Trophoblast cell (in vitro differentiated cells and primary cell): ENCODE measurements around the gene PTRH1.

Experiments
- DNase-seq, 2 donors: peaks; one replicate each; pipeline ENCODE4 v3.0.0-alpha.2; 2016
- H2AFZ ChIP-seq: 2 replicates; pipeline ENCODE4 v1.6.1; 2013; ENCODE audit warnings: low read length, moderate library complexity, mild to moderate bottlenecking; ENCODE audit not compliant: insufficient read depth, poor library complexity
- H2AK5ac ChIP-seq: 2 replicates; pipeline ENCODE4 v1.6.1; 2013; ENCODE audit warnings: mild to moderate bottlenecking, low read length
- H2BK120ac ChIP-seq: 2 replicates; pipeline ENCODE4 v1.6.1; 2013; ENCODE audit warnings: low read length, mild to moderate bottlenecking, moderate library complexity; ENCODE audit not compliant: insufficient read depth, poor library complexity
- H2BK12ac ChIP-seq: 2 replicates; pipeline ENCODE4 v1.6.1; 2013; ENCODE audit warnings: mild to moderate bottlenecking, low read length, moderate library complexity
- H2BK5ac ChIP-seq: 2 replicates; pipeline ENCODE4 v1.6.1; 2013; ENCODE audit warnings: low read length, low read depth, moderate library complexity, mild to moderate bottlenecking; ENCODE audit not compliant: poor library complexity
- H3K14ac ChIP-seq: 2 replicates; pipeline ENCODE4 v1.6.1; 2013; ENCODE audit warnings: mild to moderate bottlenecking, low read length
- H3K18ac ChIP-seq: 2 replicates; pipeline ENCODE4 v1.6.1; 2013; ENCODE audit warnings: mild to moderate bottlenecking, low read length
- H3K23ac ChIP-seq: 2 replicates; pipeline ENCODE4 v1.6.1; 2013; ENCODE audit warnings: low read length
- H3K27ac ChIP-seq: 2 replicates; pipeline ENCODE4 v1.5.1; 2013; ENCODE audit warnings: low read depth, mild to moderate bottlenecking, inconsistent platforms, low read length, moderate library complexity
- H3K27me3 ChIP-seq: 2 replicates; pipeline ENCODE4 v1.6.1; 2013; ENCODE audit warnings: inconsistent platforms, mild to moderate bottlenecking, low read length, moderate library complexity; ENCODE audit not compliant: insufficient read depth
- H3K36me3 ChIP-seq, 2 experiments: 1 replicate in 1 of 2; 2 replicates in 1 of 2; pipeline ENCODE4 v1.6.1; 2013; ENCODE audit warnings: low read length in 2 of 2, mild to moderate bottlenecking in 2 of 2, moderate library complexity in 1 of 2; ENCODE audit not compliant: insufficient read depth in 2 of 2, control insufficient read depth in 1 of 2
- H3K4ac ChIP-seq: 2 replicates; pipeline ENCODE4 v1.6.1; 2013; ENCODE audit warnings: low read depth, mild to moderate bottlenecking, low read length, moderate library complexity
- H3K4me1 ChIP-seq, 2 experiments: 1 replicate in 1 of 2; 2 replicates in 1 of 2; pipeline ENCODE4 v1.6.1; 2013; ENCODE audit warnings: low read length in 2 of 2, mild to moderate bottlenecking in 2 of 2, moderate library complexity in 1 of 2; ENCODE audit not compliant: insufficient read depth in 2 of 2, control insufficient read depth in 1 of 2
- H3K4me2 ChIP-seq: 2 replicates; pipeline ENCODE4 v1.6.1; 2013; ENCODE audit warnings: inconsistent platforms, mild to moderate bottlenecking, low read length, moderate library complexity
- H3K4me3 ChIP-seq: 2 replicates; pipeline ENCODE4 v1.5.1; 2013; ENCODE audit warnings: mild to moderate bottlenecking, low read depth, low read length, inconsistent platforms
- H3K79me1 ChIP-seq: one replicate; pipeline ENCODE4 v1.6.1; 2013; ENCODE audit warnings: low read length
- H3K79me2 ChIP-seq: 2 replicates; pipeline ENCODE4 v1.6.1; 2013; ENCODE audit warnings: low read length, mild to moderate bottlenecking; ENCODE audit not compliant: control insufficient read depth, insufficient read depth, poor library complexity
- H3K9ac ChIP-seq: 2 replicates; pipeline ENCODE4 v1.6.1; 2013; ENCODE audit warnings: mild to moderate bottlenecking, low read length
- H3K9me3 ChIP-seq: 2 replicates; pipeline ENCODE4 v1.6.1; 2013; ENCODE audit warnings: low read depth, mild to moderate bottlenecking, control low read depth, inconsistent platforms, low read length; ENCODE audit not compliant: insufficient read depth
- H4K12ac ChIP-seq: 2 replicates; pipeline ENCODE4 v1.6.1; 2013; ENCODE audit warnings: low read depth, mild to moderate bottlenecking, low read length, moderate library complexity
- H4K8ac ChIP-seq: 2 replicates; pipeline ENCODE4 v1.6.1; 2013; ENCODE audit warnings: low read depth, mild to moderate bottlenecking, low read length, moderate library complexity
- H4K91ac ChIP-seq: one replicate; pipeline ENCODE4 v1.6.1; 2013; ENCODE audit warnings: low read depth, mild to moderate bottlenecking, low read length, moderate library complexity
- WGBS: extraction: QIAGEN DNeasy Blood & Tissue Kit; methylation state at CpG from one replicate; pipeline ENCODE4 v1.1.7; 2013; ENCODE audit warnings: missing lambda C conversion rate; ENCODE audit not compliant: insufficient read length, insufficient coverage; ENCODE audit errors: extremely low coverage; 5-methylcytosine and 5-hydroxymethylcytosine counted together

PTRH1 gene

DNA sequence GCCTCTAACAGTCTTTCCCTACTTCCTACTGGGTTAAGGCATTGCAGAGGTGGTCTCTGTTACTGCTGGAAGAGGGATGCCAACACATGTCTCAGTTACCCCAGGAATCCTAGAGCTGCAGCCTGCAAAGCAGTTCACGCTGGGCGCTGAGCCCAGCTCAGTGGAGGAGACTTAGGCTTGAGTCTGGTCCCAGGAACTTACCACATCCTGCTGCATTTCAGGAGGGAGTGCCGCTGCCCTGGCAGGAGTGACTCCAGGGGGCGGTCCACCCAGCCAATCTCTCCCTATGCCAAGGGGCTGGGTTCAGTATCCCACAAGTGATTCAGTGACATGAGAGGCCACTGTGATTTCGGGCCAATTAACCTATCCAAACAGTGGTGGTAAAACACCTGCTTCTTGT lies 8.0 kb upstream of the PTRH1 start:
- no peak overlapping the region for H4K91ac ChIP-seq
- no peak overlapping the region for H2BK120ac ChIP-seq
- H3K9me3 ChIP-seq = peaks cover 2% of the 10 kb centered on the region
- no CpG with 5 or more reads among the region's 5 CpGs for WGBS
- no peak overlapping the region for H2AK5ac ChIP-seq
- H3K9ac ChIP-seq = no peak overlapping the region
- no peak overlapping the region for H4K12ac ChIP-seq
- H3K4me1 ChIP-seq = no peaks in the 10 kb centered on the region
- H4K8ac ChIP-seq = no peak overlapping the region
- H3K4me2 ChIP-seq = no peak overlapping the region
- no peak overlapping the region for H3K4me3 ChIP-seq
- H3K18ac ChIP-seq = no peak overlapping the region
- H3K36me3 ChIP-seq = no peaks in the 10 kb centered on the region
- no peak overlapping the region for H3K27ac ChIP-seq
- no peaks in the 10 kb centered on the region for H3K79me2 ChIP-seq
- no peak overlapping the region for H2BK5ac ChIP-seq
- no peak overlapping the region for H2AFZ ChIP-seq
- no peaks in the 10 kb centered on the region for H3K79me1 ChIP-seq
- no peak for DNase-seq
- H3K27me3 ChIP-seq = no peaks in the 10 kb centered on the region
- no peak overlapping the region for H3K14ac ChIP-seq
- H3K4ac ChIP-seq = no peak overlapping the region
- no peak overlapping the region for H3K23ac ChIP-seq
- no peak overlapping the region for H2BK12ac ChIP-seq

- Histone ChIP-seq H3K36me3 (no peaks in the 10 kb centered on the region), H3K4me3 (peak overlapping the region; percentile 56), H3K23ac (no peak overlapping the region), H3K79me1 (no peaks in the 10 kb centered on the region), H3K9me3 (peaks cover 2% of the 10 kb centered on the region), H3K9ac (no peak overlapping the region), H2BK120ac (no peak overlapping the region), H2BK12ac (no peak overlapping the region), H3K79me2 (no peaks in the 10 kb centered on the region), H4K8ac (no peak overlapping the region), H3K4me2 (no peak overlapping the region), H3K14ac (no peak overlapping the region), H2AK5ac (no peak overlapping the region), H3K27ac (no peak overlapping the region), H3K27me3 (no peaks in the 10 kb centered on the region), H4K12ac (no peak overlapping the region), H3K4me1 (no peaks in the 10 kb centered on the region), H3K18ac (no peak overlapping the region), H4K91ac (no peak overlapping the region), H3K4ac (no peak overlapping the region), H2AFZ (no peak overlapping the region), H2BK5ac (no peak overlapping the region)
- no CpG with 5 or more reads among the region's 13 CpGs for WGBS
- no peak for DNase-seq
These were observed 7.5 kb upstream of the PTRH1 start for GRCh38 chr9:127723013-127723412.

GRCh38 chr9:127722055-127722745 lies 6.7 kb upstream of the PTRH1 start:
- Histone ChIP-seq H4K91ac (no peak overlapping the region), H2AK5ac (no peak overlapping the region)
- WGBS = no CpG with 5 or more reads among the region's 12 CpGs

GRCh38 chr9:127721391-127721821 lies 5.9 kb upstream of the PTRH1 start:
- Histone ChIP-seq H3K79me1 (no peaks in the 10 kb centered on the region), H3K18ac (no peak overlapping the region), H3K36me3 (no peaks in the 10 kb centered on the region), H2AK5ac (no peak overlapping the region), H3K9me3 (no peaks in the 10 kb centered on the region), H3K79me2 (no peaks in the 10 kb centered on the region), H4K91ac (no peak overlapping the region), H3K4me3 (no peak overlapping the region), H3K23ac (no peak overlapping the region), H3K4me1 (no peaks in the 10 kb centered on the region), H3K27me3 (no peaks in the 10 kb centered on the region), H2AFZ (no peak overlapping the region), H2BK12ac (no peak overlapping the region), H4K8ac (no peak overlapping the region), H2BK120ac (no peak overlapping the region), H3K27ac (no peak overlapping the region), H2BK5ac (no peak overlapping the region), H4K12ac (no peak overlapping the region), H3K14ac (no peak overlapping the region), H3K4ac (no peak overlapping the region), H3K9ac (no peak overlapping the region), H3K4me2 (no peak overlapping the region)
- DNase-seq = peak in 1 of 2 donors; percentile 16
- no CpG with 5 or more reads among the region's 11 CpGs for WGBS

More at GRCh38 chr9:127722055-127722745, 6.7 kb upstream of the PTRH1 start:
- Histone ChIP-seq H3K4ac (no peak overlapping the region), H3K27ac (no peak overlapping the region), H2BK12ac (no peak overlapping the region), H4K8ac (no peak overlapping the region), H3K79me1 (no peaks in the 10 kb centered on the region), H4K12ac (no peak overlapping the region), H3K14ac (no peak overlapping the region), H3K36me3 (no peaks in the 10 kb centered on the region), H3K4me1 (no peaks in the 10 kb centered on the region), H3K23ac (no peak overlapping the region), H2BK5ac (no peak overlapping the region), H3K18ac (no peak overlapping the region), H2AFZ (no peak overlapping the region), H3K4me3 (no peak overlapping the region), H3K9me3 (peaks cover 2% of the 10 kb centered on the region), H2BK120ac (no peak overlapping the region), H3K9ac (no peak overlapping the region), H3K79me2 (no peaks in the 10 kb centered on the region), H3K4me2 (no peak overlapping the region), H3K27me3 (no peaks in the 10 kb centered on the region)
- DNase-seq = no peak
